Lower leg skin (tissue), 3 donors: ENCODE results near the gene CELA2B.

Source experiments
- CTCF ChIP-seq, 3 donors: fragments of 450-650 bp; IDR thresholded peaks; one replicate each; pipeline ENCODE4 v1.5.1; 2016; ENCODE audit warnings: antibody characterized with exemption in 3 of 3, mild to moderate bottlenecking in 3 of 3, moderate library complexity in 2 of 3
- POLR2A ChIP-seq, 2 donors: fragments of 450-650 bp; IDR thresholded peaks; one replicate each; pipeline ENCODE4 v1.6.1; 2016 to 2017; ENCODE audit warnings: antibody characterized with exemption in 2 of 2, mild to moderate bottlenecking in 1 of 2, moderate library complexity in 1 of 2

- TF ChIP-seq CTCF (IDR thresholded peaks at IDR 0.05) (no peak), POLR2A (IDR thresholded peaks at IDR 0.05) (no peak)
Measured at GRCh38 chr1:15501208-15502032, 25.5 kb downstream of the CELA2B start.
